Stimulated activated CD4-positive, alpha-beta T cell treated with anti-CD3 and anti-CD28 coated beads, TNF-alpha, amount 100 ng/mL, for 48 hours (primary cell): Measurements from ENCODE around the gene DPF3.

Source experiments
- DNase-seq, 3 donors: peaks; one replicate each; pipeline ENCODE4 v3.0.0-alpha.2; 2020; ENCODE audit warnings: low read depth in 3 of 3

DPF3 gene

DNA sequence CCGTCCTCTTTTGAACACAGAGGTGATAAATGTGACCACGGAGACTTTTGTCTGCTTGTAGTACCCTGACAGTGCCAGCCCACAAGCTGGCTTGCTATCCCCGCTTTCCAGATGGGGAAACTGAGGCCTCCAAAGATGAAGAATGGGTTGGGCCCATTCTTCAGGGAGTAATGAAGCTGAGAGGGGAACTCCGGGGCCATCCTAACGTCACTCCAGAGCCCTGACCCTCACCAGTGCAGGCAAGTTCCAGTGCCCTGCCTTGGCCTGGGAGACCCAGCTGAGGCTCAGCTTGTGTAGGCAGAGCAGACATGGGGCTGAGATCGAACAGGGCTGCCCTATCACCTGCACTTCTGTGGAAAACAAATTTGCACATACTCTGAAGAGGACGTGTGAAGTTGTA, 277.1 kb downstream of the DPF3 start:
- no peak for DNase-seq

DNA sequence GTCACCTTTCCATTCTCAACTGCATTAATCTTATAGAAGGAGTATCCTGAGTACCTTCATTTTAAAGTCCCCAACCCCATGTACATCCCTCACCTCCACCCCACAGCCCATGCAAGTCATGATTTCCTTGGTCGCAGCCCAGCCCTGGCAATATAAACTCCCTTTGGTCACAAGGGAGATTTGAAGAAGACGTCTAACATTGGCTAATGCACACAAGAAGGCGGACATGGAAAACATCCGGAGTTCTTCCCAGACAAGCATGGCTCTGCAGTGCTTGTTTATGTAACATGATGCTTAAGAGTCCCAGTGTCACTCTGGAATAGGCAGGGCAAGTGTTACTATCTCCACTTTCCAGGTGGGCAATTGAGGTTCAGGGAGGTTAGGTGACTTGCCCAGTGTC, 277.6 kb downstream of the DPF3 start:
- DNase-seq, result no peak

DNA sequence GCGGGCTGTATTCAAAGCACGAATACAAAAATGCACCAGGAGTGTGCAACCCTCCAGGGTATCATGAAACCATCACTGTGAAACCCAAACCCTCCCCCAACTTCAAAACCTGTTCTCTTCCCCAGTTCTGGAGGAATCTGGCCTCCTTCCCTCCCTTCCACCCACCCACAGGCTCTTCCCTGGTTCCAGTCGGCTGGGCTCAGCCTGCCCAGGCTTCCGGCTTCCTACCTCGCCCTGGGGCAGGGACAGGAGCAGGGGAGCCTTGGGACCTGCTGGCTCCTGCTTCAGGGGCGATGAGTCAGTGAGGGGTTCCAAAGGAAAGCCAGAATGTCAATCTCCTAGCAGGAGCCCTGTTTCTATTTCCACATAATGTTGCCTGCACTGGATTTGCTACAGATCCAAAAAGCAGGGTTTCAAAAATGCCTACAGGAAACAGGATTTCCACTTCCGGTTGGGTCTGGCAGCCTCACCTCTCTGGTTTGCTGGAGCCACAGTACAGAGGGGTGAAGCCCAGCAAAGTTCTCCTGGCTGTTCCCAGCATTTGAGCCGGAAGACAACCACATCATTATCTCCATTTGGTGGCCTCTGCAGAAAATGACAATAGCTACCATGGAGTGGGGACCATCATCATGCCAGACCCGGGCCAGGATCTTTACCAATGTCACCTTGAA, 278.3 kb downstream of the DPF3 start:
- DNase-seq, result no peak

DNA sequence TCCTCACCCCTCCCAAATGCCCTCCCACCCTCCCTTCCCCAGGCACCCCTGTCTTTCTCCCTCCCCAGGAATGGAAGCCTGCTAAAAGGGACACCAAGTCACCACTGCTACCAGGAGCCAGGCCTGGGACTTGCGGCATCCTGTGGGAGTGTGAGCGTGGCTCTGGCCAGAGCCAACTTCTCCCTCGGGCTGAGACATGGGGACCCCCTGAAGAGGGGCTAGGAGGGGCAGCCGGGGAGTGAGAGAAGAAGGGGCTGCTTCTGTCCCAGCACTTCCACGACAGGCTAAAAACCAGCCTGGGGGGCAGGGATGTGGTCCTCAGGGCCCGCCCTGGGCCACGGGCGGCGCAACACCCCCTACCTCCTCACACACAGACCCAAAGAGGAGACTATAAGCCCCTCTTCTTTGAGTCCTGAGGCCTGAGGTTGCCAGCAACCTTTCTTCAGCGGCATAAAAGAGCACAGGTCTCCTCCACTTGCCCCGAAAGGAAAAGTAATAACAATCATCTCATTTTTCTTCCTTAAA, 278.9 kb downstream of the DPF3 start:
- no peak for DNase-seq

DNA sequence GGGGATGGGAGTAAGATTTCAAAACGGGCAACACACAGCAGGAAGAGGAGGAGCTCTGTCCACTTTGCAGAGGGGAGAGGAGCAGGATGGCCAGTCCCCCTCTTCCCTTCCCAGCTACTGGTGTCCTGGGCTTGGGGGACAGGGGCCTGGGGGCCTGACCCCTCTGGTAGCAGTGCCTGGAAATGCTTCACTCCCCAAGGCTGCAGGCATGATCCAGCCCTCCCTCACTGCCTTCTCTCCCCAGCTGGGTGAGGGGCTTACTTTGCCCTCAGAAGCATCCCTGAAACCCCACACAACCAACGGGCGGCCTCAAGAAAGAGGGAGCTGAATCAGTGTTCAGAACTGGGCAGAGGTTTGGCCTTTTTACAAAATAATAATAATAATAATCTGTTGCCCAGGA, 279.5 kb downstream of the DPF3 start:
- no peak for DNase-seq

DNA sequence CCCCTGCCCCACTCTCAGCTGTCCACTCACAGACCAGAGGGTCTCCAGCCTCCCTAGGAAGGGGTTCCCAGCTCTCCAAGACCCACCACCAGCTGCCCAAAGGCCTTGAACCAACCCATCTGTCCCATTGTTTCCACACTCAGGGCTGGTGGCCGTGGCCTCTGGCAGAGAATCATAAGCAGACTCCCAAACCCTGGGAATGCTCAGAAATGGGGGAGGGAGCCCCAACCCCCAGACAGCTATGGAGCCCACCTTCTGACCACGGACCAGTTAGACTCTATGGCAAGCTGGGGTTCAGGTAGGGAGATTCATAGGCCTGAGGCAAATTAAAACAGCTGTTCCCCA, 280.0 kb downstream of the DPF3 start:
- DNase-seq, result no peak

DNA sequence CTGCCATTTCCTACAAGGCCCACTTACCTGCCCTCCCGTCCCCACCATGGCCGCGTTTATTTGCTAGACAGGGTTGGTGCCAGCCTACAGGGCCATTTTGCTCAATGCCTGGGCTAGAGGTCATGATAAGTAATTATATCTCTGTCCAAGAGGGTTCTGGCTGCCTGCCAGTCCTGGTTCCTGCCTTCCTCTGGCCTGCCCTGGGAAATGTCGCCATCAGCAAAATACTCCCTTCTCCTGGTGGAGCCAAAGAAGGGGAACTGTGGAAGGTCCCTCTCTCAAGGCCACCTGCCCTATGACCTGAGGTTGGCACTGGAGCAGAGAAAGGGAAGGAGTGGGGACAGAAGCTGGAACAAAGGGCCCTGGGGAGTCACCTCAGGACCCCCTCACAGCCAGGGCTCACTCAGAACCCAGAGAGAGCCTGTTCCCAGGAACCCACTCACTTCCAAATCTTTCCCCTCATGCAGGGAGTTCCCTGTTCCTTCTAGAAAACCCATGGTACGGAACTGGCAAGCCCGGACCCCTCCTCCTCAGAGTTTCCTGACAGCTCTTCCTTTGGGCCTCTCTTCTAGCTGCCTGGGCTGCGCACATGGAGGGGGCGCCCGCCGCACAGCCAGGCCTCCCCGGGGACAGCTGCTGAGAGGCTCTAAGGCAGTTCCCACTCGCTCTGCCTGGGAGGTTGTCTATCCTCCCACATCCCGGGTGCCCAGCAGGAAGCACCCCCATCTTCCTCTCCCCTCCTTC, 280.5 kb downstream of the DPF3 start:
- no peak for DNase-seq

DNA sequence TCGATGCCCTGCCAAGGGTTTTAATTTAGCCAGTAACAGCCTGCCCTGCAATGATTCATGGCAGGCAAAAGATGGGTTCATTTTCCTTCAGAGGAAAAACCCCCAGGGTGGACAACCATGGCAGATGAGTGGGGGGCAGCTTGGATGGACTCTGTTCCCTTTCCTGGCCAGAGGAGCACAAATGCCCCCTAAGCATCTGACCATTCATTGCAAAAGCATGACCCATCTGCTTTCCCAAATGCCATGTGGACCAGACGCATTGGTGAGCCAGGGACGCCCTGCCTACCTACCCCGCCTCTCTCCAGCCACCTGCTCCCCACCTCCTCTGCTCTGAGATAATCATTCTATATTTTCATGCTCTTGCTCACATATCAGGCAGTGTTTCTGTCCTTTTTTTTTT, 281.9 kb downstream of the DPF3 start:
- no peak for DNase-seq

DNA sequence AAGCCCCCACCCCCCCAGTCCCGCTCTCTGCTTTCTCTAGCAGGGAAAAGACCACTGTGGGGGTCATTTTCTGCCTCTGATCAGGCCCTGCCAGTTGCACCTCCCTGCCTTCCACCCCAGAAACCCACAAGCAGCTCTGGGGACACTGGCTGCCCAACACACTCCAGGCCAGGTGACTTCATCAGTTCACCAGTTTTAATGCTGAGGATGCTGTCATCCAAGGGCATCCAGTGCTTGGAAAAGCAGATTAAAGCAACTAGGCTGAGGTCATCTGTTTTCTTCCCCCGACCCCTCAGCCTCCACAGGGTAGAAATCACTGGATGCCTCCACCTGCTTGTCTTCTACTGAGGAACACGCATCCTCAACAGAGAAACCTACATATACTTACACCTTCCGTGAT, 282.4 kb downstream of the DPF3 start:
- DNase-seq, result no peak

DNA sequence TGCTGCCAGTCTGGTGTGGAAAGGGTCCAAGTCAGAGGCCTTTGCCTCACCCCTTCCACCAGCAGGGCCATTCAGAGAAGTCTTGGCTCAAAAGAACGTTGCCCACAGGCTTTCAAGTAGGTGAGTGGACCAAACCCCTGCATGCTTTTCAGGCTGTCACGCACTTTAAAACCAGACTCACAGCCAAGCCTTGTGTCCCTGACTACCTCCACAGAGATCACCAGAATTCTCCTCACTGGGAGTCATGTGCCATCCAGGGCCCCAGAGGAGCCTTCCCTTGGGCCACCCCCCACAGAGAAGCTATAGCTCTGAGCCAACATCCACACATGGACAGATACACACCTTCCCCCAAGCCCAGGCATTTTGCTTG, 283.1 kb downstream of the DPF3 start:
- no peak for DNase-seq

DNA sequence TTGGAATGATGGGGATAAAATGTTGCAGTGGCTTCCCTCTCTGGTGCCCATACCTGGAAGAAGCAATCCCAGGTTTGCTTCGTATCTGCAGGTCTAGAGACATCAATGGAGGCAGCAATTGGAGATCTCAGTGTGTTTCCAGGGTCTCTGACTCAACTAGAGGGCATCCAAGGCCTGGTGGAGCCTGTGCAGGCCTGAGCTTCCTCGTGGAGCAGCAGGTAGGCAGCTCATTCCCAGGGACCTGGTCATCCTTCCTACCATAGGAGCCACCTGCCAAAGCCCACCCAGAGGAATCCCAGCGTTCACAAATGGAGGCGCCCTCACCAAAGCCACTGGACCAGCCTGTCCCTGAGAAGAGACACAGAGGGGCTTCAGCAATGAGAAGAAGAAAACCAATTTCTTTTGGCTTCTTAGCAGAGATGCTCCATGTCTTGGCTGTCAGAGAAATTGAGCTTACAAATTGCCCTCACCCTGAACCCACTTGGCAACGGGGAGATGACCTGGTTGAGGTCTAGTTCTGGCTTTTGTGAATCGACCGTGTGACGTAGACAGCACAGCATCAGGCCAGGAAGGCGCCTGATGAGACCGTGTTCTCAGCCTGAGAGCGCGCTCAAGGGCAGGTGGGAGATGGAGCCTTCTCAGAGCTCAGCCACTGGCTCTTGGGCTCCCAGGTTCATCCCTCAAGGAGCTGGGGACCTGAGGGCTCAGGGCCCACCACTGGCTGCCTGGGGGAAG, 283.6 kb downstream of the DPF3 start:
- no peak for DNase-seq

DNA sequence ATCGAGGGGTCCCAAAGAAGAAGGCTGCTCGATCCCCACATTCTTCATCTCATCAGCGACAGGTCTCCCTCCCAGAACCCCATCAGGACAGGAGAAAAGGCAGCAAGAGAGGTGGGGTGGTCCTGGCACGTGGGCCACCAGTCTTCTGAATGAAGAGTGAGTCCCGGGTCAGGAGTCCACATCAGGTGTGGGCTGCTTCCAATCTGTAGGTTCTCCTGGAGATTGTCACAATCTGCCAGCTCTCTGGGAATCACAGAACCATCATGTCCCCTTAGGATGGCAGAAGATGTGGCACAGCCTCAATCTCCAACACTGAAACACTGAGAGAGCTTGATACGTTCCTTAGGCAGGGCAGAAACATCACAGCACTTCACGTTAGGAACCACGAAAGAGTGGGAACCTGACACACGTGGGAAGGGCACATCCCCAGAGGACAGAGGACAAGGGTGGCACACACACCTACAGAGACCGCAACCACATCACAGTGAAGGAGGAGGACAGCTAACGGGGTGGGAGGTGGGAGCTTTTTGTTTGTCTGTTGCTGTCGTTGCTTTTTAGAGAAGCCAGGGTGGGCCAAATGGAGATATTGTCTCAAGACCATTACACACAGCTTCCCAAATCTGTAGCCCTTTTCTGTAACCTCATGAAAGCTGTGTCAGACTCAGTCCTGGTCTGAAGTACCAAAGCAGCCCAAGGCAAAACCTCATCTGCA, 284.5 kb downstream of the DPF3 start:
- no peak for DNase-seq

DNA sequence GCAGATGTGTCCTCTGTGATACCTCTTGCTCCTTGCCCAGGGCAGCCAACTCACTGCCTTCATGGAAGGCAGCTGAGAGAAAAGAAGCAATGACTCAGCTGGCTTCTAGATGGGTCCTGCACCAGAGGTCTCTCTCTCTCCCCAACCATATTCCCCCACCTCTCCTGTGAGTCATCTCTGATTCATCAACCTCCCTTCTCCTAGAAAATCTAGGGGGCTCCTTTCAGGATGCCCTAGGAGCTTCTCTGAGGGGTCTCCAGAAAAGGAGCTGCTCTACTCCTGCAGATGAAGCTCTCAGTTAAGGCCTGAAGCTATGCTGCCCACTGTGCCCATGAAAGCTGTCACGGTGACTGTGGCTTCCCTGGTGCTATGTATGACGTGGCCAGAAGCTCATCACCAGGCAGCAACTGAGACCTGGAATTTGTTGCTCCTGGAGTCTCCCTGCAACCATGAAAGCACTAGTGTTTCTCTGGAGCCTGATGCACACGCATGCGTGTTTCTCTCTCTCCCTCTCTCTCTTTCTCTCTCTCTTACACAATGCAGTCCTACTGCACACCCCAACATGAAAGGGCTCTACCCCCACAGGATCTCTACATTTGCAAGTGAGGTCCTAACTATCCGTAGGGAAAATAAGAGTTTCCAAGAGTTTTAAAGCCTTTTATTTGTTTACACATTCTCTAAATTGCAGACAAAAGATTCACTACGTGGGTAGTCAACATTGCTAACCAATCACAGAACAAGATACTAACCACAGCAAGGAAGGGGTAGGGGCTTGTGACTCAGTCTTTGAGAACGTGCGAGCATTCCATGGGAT, 285.3 kb downstream of the DPF3 start:
- no peak for DNase-seq

DNA sequence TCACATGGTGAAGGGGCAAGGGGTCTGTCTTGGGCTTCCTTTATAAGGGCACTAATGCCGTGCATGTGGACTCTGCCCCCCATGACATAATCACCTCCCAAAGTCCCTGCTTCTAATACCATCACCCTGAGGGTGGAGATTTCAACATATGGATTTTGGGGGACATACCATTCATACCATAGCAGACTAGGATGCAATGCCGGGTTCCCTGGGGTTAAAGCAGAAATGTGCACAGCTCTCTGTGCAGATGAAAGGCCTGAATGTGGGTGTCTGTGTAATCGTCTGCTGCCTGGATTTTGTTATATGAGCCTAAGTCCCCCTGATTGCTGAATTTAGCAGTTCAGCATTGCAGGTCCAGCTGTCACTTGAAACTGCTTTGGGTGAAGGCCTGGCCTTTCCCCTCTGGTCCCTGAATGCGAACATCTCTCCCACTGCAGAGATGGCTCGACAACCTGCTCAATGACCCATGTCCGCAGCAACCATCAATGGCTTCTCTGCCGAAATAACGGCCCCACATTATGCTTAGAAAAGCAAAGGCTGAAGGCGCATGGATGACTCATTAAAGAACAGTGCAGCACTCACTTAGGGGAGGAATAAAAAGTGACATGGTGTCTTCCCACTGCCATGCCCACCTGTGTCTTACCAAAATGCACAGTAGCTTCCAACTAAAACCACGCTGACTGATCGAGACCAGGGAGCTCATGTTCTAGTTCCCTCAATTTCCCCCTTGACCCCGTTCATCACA, 286.3 kb downstream of the DPF3 start:
- DNase-seq, result no peak

DNA sequence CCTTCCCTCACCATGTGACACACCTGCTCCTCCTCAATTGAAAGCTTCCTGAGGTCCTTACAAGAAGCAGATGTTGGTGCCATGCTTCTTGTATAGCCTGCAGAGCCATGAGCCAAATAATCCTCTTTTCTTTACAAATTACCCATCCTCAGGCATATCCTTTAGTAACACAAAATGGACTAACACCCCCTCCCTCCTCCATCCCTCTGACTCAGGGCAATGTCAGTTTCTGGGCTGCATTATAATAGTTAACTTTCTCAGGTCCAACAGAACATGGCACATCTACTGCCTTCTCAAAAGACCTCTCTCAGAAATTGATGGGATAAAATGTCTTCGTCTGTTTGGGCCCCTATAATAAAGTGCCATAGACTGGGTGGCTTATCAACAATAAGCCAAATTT, 287.0 kb downstream of the DPF3 start:
- no peak for DNase-seq

DNA sequence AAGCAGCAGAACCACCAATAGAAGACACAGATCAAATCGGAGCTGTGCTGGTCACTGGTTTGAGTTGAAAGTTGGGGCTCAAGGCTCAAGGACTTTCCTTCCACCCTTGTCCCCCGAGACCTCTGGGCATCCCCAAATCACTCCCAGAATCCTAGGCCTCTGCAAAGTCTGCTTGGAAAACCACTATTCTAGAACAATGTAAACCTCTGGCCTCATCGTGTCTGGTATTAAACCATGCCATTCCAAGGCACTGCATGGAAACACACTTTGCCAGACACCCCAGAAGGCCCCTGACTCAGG, 288.0 kb downstream of the DPF3 start:
- DNase-seq, result no peak

DNA sequence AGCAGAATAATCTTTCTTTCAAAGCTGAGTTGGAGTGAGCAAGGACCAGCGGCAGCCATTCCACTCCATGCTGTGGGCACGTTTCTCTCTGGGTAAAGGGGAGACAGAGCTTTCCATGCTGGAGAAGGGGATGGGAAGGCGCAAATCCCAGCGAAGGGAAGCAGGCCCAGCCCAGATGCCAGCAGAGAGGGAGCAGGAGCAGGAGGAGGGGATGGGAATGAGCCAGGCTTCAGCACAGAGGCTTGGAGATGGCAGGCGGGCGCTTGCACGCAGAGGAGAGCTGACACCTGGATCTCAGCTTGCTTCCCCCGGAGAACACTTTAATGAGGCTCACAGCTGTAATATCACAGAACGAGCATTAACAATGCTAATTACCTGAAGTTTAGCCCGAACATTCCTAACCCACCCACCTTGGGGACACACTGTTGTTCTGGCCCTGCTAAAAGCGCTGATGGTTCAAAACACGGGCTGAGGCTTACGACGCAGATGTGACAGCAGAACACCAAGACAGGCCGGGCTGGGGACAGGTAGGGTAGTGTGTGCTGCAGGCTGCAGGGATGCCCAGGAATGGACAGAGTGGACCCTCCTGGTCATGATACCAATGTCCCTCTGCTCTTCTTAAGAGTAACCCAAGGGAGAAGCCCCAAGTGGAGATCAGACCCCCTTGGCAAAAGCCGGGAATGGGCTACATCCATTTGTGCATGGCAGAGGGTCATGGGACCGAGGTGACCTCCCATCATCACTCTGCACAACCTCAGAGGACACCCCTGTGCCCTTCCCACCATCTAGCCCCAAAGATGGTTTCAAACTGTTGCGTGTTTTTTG, 288.6 kb downstream of the DPF3 start:
- no peak for DNase-seq

DNA sequence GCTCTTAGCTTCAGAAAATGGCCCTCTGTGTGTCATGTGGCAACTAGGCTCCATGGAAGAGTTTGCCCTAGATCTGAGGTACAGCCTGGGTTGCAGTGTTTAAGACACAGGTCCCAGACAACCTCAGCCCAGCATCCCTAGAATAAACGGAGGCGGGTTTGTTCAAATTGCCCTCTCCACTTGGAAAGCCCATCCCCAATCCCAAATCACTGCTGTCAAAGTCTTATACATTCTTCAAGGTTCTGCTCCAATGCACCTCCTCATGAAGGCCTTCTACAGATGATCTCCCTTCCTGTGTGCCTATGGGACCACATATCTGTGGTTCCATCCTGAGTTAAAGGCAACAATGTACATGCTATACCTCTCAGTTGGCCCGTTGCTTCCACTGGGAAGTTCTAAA, 289.8 kb downstream of the DPF3 start:
- no peak for DNase-seq

DNA sequence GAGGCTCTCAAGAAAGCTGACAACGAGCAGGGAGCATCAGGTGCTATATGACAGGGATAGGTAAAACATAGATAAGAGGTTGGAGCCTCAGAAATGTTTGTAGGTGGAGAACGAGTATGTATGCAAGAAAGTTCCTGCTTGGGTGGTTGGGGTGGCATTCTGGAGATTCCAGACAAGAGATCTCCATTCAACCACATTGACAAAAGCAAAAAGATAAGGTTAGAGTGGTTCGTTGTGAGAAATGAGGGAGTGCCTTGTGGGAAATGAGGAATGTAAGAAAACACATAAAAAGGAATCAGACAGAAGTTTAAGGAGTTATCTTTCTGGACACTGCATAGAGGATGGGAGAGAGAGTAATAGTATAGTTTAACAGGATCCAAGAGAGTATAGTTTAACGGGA, 290.3 kb downstream of the DPF3 start:
- no peak for DNase-seq
